GM12891 (cell line): ENCODE measurements around the gene SMAD4.

ENCODE experiments used
- DNase-seq: peaks from one replicate; pipeline ENCODE4 v3.0.0; 2011; ENCODE audit warnings: low spot score; ENCODE audit not compliant: insufficient read length
- FAIRE-seq: peaks from 2 replicates; lab custom pipeline; 2011; peaks lifted over from hg19 to GRCh38; lab: Jason Lieb, UNC
- PAX5 ChIP-seq: IDR thresholded peaks from 2 replicates; pipeline ENCODE4 v1.6.1; 2011; ENCODE audit warnings: low read length, moderate library complexity, mild to moderate bottlenecking; ENCODE audit not compliant: insufficient read depth, severe bottlenecking
- POLR2A ChIP-seq: IDR thresholded peaks from 2 replicates; pipeline ENCODE4 v1.6.1; 2011; ENCODE audit warnings: low read depth, low read length, control low read depth
- POLR2AphosphoS5 ChIP-seq: IDR thresholded peaks from 2 replicates; pipeline ENCODE4 v1.6.1; 2011; ENCODE audit warnings: low read depth, low read length, control low read depth
- POU2F2 ChIP-seq: IDR thresholded peaks from 2 replicates; pipeline ENCODE4 v1.6.1; 2011; ENCODE audit warnings: low read depth, mild to moderate bottlenecking, control low read depth, low read length, moderate library complexity
- SPI1 ChIP-seq: IDR thresholded peaks from 2 replicates; pipeline ENCODE4 v1.6.1; 2011; ENCODE audit warnings: low read depth, low read length, control low read depth
- TAF1 ChIP-seq: IDR thresholded peaks from 2 replicates; pipeline ENCODE4 v1.6.1; 2011; ENCODE audit warnings: low read depth, low read length, control low read depth

Gene SMAD4

GRCh38 chr18:51041677-51042352, 11.8 kb downstream of the SMAD4 start:
- no peak for TF ChIP-seq TAF1
- no peak for TF ChIP-seq POLR2A
- TF ChIP-seq PAX5: no peak
- TF ChIP-seq POLR2AphosphoS5: no peak
- TF ChIP-seq SPI1: no peak
- no peak for TF ChIP-seq POU2F2
- no peak for FAIRE-seq

GRCh38 chr18:51044928-51045585, 15.0 kb downstream of the SMAD4 start:
- DNase-seq (no peak), FAIRE-seq (no peak)
- TF ChIP-seq SPI1: no peak
- no peak for TF ChIP-seq POU2F2
- TF ChIP-seq TAF1: no peak
- no peak for TF ChIP-seq POLR2AphosphoS5
- TF ChIP-seq POLR2A: no peak
- no peak for TF ChIP-seq PAX5

More at GRCh38 chr18:51041677-51042352, 11.8 kb downstream of the SMAD4 start:
- no peak for DNase-seq

GRCh38 chr18:51048190-51048589, 18.2 kb downstream of the SMAD4 start:
- TF ChIP-seq TAF1 (no peak), SPI1 (no peak), PAX5 (no peak), POLR2AphosphoS5 (no peak), POU2F2 (no peak), POLR2A (no peak)
- DNase-seq (no peak), FAIRE-seq (no peak)

DNA sequence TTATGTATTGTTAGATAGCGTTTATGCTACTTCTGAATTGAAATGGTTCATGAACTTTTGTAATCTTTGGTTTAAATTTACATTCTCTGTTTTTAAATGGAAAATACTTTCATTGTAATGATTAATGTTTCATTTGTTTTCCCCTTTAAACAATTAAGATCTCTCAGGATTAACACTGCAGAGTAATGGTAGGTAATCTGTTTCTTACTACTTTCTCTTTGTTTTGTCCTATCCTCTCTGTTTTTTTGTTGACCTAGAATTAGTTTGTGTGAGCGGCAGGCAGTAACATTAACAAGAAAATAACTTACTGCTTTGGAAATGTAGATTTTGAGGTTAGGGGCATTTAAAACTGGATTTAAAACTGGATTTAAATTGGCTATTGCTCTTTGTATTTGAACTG, 19.1 kb downstream of the SMAD4 start:
- TF ChIP-seq PAX5 (no peak), POLR2AphosphoS5 (no peak), POU2F2 (no peak), TAF1 (no peak), SPI1 (no peak), POLR2A (no peak)
- DNase-seq (no peak), FAIRE-seq (no peak)

GRCh38 chr18:51051105-51051712, 21.2 kb downstream of the SMAD4 start:
- TF ChIP-seq POLR2AphosphoS5 (no peak), PAX5 (no peak), POLR2A (no peak), TAF1 (no peak), SPI1 (no peak), POU2F2 (no peak)
- DNase-seq: no peak
- peak; percentile 90 for FAIRE-seq

DNA sequence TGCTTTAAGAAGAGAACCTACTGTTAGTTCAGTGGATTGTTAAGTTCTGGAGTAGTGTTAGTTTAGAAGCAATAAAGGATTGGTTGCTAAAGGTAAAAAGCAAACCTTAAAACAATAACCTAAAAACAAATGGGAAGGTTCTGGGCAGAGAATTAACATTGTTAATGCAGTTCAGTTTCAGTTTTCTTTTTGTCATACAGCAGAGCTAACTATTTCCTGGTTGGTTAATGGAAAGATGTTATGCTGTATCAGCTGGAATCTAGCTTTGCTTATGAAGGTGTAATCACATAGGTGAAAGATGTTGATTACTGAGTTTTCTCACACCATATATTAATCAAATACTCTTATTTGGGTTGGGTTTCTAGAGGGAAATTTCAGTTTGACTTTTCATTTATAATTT, 23.8 kb downstream of the SMAD4 start:
- DNase-seq: no peak
- TF ChIP-seq POU2F2: no peak
- TF ChIP-seq SPI1: no peak
- TF ChIP-seq POLR2AphosphoS5: no peak
- no peak for TF ChIP-seq PAX5
- no peak for TF ChIP-seq POLR2A
- no peak for TF ChIP-seq TAF1
- peak; percentile 35 for FAIRE-seq

DNA sequence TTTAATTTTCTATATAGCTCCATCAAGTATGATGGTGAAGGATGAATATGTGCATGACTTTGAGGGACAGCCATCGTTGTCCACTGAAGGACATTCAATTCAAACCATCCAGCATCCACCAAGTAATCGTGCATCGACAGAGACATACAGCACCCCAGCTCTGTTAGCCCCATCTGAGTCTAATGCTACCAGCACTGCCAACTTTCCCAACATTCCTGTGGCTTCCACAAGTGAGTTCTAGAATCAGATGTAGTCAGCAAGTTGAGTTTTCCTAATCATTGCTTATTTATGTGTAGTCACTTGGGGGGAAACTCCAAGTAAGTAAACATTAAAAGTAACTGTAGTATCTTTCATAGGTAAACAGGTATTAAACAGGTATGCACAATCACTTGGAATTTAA, 24.8 kb downstream of the SMAD4 start:
- TF ChIP-seq POLR2A (no peak), TAF1 (no peak), SPI1 (no peak), POLR2AphosphoS5 (no peak), POU2F2 (no peak), PAX5 (no peak)
- FAIRE-seq (peak; percentile 54), DNase-seq (no peak)

- TF ChIP-seq TAF1 (no peak), SPI1 (no peak), POLR2A (no peak), POLR2AphosphoS5 (no peak), PAX5 (no peak), POU2F2 (no peak)
- FAIRE-seq: no peak
- no peak for DNase-seq
These were observed 30.0 kb downstream of the SMAD4 start for GRCh38 chr18:51059969-51060368.

- TF ChIP-seq PAX5 (no peak), POLR2AphosphoS5 (no peak), POU2F2 (no peak), POLR2A (no peak), TAF1 (no peak), SPI1 (no peak)
- no peak for DNase-seq
- FAIRE-seq: no peak
These were observed 34.2 kb downstream of the SMAD4 start for GRCh38 chr18:51064256-51064655.

DNA sequence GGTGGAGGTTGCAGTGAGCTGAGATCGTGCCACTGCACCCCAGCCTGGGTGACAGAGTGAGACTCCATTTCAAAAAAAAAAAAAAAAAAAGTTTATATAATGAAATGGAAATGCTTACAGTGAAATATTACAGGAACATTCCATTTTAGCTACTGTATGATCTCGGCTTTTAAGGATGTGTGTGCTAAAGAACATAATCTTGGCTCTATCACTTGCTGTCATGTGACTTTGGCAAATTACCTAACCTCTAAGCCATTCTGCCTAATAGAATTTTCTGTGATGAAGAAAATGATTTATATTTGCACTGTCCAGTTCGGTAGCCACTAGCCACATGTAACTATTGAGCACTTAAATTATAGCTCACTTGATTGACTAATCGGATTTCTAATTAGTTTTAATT, 36.3 kb downstream of the SMAD4 start:
- no peak for FAIRE-seq
- TF ChIP-seq POLR2A (no peak), PAX5 (no peak), TAF1 (no peak), POU2F2 (no peak), SPI1 (no peak), POLR2AphosphoS5 (no peak)
- DNase-seq: no peak
